T follicular helper cell (primary cell): Measurements from ENCODE around the gene ISOC2.
A peak's percentile ranks its signal among the peaks of the same experiment; 100 is the strongest.

ENCODE experiments used
- DNase-seq: peaks from one replicate; pipeline ENCODE4 v3.0.0-alpha.2; 2020; ENCODE audit warnings: low read depth

Gene ISOC2

GRCh38 chr19:55477905-55478304, 16.5 kb upstream of the ISOC2 start:
- no peak for DNase-seq

- DNase-seq, result peak; percentile 96
These were observed 14.8 kb upstream of the ISOC2 start, which contains the start of gene ZNF628 for GRCh38 chr19:55476100-55476775. Gene ZNF628 (plus strand): TSS chr19:55476617. CDS start chr19:55479911, 3,294 bp downstream.

DNA sequence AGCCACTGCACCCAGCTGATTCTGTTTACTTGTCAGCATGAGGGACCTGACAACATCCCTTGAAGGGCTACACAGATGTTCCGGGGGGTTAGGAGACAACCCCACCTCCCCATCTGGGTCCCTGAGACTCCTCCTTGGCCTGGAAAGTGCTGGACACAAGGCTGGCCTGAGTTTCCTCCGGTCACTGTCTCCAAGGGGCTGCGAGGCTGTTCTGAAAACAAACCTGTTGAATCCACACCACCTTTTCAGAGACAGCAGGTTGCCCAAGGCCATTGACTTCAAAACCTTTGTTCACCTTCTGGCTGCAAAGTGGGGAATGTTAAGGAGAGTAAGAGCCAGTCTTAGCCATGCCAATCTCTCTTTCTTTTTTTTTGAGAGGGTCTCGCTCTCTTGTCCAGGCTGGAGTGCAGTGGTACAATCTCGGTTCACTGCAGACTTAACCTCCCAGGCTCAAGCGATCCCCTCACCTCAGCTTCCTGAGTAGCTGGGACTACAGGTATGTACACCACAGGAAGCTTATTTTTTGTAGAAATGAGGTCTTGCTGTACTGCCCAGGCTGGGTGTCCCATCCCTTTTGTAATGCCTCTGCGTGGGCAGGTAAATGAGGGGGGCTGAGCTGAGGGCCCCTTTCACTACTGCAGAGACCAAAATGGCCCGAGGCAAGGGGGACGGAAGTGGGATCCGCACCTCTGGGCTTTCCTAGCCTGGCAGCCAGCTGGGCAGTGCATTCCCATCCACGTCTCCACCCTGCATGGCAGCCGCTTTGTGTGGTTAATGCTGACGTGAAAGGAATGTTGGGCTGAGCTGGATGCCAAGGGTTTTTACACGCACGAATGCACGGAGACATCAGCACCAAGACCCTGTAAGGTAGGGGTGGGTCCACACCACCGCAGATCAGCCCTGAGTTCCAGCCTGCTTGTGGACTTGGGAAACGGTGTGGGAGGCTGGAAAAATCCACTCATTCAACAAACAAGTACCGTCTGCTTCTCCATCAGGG, 13.1 kb upstream of the ISOC2 start:
- DNase-seq, result no peak

DNA sequence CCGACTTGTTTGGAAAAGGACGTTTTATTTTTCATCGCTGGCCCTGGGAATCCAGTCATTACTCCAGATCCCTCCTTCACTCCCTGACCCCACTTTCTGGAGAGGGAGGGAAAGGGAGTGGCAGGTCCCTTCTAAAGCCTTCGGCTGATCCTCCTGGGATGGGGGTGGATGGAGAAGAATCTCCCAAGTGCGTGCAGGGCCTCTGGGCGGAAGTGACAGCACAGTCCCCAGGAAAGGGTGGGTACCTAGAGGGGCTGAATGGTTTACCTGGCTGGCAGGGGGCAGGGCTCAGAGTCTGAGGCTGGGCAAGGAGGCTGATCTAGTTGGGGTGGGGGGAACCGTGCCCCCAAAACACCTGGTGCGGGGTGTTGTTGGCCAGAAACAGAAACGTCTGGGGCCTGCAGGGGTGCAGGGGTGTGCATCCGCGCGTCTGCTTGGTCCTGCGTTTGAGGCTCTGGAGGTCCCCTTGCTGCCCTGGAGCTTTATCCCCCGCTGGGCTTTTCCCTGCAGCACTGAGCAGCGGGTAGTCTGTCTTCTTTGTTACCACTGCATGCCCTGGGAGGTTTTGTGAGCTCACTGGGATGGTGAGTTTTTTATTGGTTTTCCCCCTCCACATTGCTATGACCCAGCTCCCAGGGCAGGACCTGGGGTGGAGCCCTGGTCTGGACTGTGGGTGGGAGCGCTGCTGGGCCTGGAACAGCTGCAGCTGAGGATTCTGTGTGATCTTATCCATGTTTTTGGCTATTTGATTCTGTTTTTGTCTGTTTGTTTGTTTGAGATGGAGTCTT, 12.0 kb upstream of the ISOC2 start:
- DNase-seq, result no peak

DNA sequence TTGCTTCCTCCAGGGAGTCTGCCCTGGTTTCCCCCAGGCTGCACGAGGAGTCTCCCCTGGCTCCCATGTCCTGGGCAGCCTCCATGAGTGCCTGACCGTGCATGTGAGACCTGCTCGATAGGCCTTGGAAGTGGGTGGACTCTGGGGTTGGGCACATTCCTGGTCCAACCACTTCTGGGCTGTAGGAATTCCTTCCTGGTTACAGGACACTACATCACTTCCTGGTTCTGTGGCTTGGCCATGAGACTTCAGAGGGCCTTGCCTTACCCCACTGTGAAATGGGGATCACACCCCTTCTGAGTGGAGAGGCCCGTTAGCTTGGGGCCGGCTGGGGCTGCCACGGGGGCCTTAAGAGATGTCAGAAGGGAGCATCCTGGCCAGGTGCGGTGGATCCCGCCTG, 11.0 kb upstream of the ISOC2 start:
- DNase-seq, result no peak

GRCh38 chr19:55471266-55471665, 9.8 kb upstream of the ISOC2 start:
- no peak for DNase-seq

GRCh38 chr19:55468054-55468393, 6.6 kb upstream of the ISOC2 start:
- DNase-seq, result no peak

GRCh38 chr19:55467236-55468053, 6.0 kb upstream of the ISOC2 start:
- peak; percentile 42 for DNase-seq

DNA sequence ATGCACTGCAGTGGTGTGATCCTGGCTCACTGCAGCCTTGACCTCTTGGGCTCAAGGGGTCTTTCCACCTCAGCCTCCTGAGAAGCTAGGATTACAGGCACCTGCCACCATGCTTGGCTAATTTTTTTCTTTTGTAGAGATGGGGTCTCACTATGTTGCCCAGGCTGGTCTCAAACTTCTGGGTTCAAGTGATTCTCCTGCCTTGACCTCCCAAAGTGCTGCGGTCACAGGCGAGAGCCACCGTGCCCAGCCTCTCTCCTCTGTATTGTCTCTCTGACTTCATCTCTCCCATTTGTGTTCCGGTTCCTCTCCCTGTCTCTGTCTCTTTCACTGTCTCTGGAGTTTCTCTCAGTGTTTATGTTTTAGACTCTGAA, 4.8 kb upstream of the ISOC2 start:
- no peak for DNase-seq

- DNase-seq, result no peak
These were observed 4.2 kb upstream of the ISOC2 start for GRCh38 chr19:55465460-55466240.

GRCh38 chr19:55464662-55465054, 3.2 kb upstream of the ISOC2 start, which contains the start of gene C19orf85:
Gene C19orf85 (minus strand): TSS chr19:55464751. CDS start chr19:55464554, 197 bp downstream.
- DNase-seq, result no peak

- DNase-seq, result no peak
These were observed 2.7 kb upstream of the ISOC2 start for GRCh38 chr19:55464039-55464661.

DNA sequence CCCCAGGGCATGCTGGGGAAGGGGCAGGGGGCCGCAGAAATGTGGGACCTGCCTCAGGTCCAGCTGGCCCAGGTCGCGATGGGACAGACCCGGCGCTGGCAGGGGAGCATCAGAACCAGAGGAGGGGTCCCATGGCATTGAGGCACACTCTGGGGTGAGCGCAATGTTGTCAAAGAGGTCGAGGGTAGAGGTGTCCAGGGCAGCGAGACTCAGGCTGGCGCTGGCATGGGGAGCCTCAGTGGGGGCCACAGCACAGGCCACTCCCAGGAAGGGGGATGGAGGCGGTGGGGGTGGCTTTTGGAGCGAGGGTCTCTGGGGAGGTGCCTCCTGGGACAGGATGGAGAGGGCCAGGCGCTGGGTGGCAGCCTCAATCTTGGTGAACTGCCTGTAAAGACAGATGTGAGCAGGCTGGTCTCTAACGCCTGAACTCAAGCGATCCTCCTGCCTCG, 2.2 kb upstream of the ISOC2 start:
- DNase-seq, result no peak

- no peak for DNase-seq
These were observed 1.3 kb upstream of the ISOC2 start for GRCh38 chr19:55462722-55463121.

DNA sequence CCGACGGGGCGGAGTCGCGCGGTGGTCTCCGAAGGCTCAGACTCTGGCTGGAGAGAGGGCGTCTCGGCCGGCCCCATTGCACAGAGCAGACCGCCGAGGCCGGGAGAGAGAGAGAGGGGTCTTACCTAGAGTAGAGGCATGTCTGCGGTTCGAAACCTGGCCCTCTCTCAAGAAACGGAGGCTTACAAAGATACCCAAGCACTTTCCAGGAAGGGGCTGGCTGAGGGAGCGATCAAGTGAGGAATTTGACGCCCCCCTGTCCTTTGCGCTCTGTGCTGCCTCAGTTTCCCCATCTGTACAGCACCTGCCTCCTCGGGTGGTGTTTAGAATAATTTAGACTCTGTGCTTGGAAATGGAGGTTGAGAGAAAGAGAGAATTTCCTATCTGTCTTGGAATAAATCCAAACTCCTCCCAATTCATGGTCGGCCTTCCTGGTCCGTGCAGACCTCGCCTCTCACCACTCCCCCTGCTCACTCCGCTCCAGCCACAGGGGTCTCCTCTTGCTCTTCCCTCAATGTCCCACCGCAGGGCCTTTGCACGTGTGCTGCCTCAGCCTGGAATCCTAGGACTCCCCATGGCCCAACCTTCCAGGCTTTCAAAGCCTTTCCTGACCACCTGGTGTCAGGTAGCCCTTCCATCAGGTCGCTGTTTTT, 658 bp upstream of the ISOC2 start:
- DNase-seq, result no peak

DNA sequence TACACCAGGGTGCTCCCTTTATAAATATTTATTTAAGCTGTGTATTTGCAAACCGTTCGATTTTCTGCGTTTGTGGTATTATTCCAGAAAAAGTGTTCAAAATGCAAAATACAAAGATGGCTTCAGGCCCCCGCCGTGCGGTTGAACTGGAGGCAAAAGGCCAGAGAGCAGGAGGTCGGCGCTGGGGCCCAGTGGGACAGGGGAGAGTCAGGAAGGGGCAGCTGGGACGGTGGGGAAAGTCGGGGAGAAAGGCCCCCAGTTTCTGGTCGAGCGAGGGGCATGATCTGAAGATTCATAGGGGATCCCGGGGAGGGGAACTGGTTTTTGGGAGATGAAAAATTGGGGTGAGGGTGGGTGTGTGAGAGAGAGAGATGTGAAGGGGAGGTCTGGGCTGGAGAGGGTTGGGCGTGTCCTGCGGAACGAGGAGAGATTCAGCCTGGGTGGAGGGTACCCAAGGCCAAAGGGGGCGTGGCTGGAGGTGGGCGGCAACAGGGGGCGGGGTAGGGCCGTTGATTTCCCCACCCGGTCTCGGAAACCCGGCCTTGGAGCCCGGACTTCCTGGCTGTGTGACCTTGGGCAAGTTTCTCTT, 678 bp downstream of the ISOC2 start:
- no peak for DNase-seq

DNA sequence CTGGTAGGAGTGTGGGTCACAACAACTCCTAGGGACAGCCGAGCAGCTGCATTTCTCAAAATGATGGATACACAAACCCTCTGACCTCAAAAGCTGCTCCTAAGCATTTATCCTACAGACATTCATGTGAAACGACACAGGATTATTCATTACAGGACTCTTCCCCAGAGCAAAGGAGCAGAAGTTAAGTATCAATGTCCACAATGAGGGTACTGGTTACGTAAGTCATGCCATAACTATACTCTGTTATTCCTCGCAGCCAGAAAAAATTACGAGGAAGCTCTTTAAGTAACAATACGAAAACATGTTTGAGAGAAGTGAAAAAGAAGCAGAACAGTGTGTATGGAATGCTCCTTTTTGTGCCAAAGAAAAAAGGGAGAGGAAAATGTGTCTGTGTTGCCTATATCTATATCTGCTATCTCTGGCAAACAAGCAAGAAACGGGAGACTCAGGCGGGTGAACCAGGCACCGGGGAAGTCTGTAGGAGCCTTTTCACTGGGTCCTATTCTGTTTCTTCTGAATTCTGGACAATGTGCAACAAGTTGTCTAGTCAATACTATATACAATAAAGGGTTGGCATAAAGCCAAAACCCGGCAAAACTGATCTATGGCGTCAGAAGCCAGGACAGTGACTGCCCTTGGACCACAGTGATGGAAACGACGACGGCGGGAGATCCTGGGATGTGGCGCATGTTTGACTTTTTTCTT, 1.3 kb downstream of the ISOC2 start:
- DNase-seq, result no peak

GRCh38 chr19:55459551-55459949, 1.9 kb downstream of the ISOC2 start:
- no peak for DNase-seq
